ENCODE results near the gene CXCR5.

CXCR5 gene

DNA sequence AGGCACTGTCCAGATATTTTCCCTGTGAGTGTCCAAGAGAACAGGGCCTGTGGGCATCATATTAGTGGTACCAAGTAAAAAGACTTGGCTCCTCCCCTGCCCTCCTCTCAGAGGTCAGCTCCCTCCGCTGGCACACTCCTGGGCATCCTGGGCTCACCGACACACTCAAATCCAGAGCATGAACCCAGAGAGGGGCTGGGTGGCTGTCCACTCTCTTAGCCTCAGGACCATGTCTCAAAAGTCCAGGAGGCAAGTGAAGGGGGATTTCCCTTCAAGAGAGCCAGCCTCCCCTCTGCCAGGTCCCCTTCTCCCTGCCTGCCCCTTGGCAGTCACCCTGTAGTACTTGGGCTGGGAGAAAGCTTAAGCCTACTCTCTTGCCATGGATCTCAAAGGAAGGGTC lies 31.7 kb downstream of the CXCR5 start:
- peak overlapping the region; percentile 97 for H3K27ac ChIP-seq
- no peak for TF ChIP-seq CTCF (conservative IDR thresholded peaks at IDR 0.05)

- TF ChIP-seq CTCF (conservative IDR thresholded peaks at IDR 0.05) = no peak
- peak overlapping the region; percentile 97 for H3K27ac ChIP-seq
Measured at GRCh38 chr11:118915941-118916841, 32.5 kb downstream of the CXCR5 start.

- TF ChIP-seq CTCF (conservative IDR thresholded peaks at IDR 0.05) = no peak
- peak overlapping the region; percentile 97 for H3K27ac ChIP-seq
Measured at GRCh38 chr11:118916842-118917388, 33.2 kb downstream of the CXCR5 start.

GRCh38 chr11:118917481-118918127 lies 33.9 kb downstream of the CXCR5 start:
- H3K27ac ChIP-seq = peak overlapping the region; percentile 97

GRCh38 chr11:118918128-118918685 lies 34.5 kb downstream of the CXCR5 start:
- no peak for TF ChIP-seq CTCF (conservative IDR thresholded peaks at IDR 0.05)

More at GRCh38 chr11:118917481-118918127, 33.9 kb downstream of the CXCR5 start:
- no peak for TF ChIP-seq CTCF (conservative IDR thresholded peaks at IDR 0.05)

GRCh38 chr11:118918686-118919280 lies 35.1 kb downstream of the CXCR5 start:
- TF ChIP-seq CTCF (conservative IDR thresholded peaks at IDR 0.05) = no peak
- H3K27ac ChIP-seq = peak overlapping the region; percentile 97

More at GRCh38 chr11:118918128-118918685, 34.5 kb downstream of the CXCR5 start:
- H3K27ac ChIP-seq = peak overlapping the region; percentile 97

Measured in VCaP (cell line).